ENCODE measurements around the gene ODAD4. TPM values are rescaled to one million over a fixed set of nuclear protein-coding genes. Genes with fewer than 3 reads are reported as not detected.

Gene ODAD4
- total RNA-seq, 1 donor from 2014 or later: 1.0 TPM

DNA sequence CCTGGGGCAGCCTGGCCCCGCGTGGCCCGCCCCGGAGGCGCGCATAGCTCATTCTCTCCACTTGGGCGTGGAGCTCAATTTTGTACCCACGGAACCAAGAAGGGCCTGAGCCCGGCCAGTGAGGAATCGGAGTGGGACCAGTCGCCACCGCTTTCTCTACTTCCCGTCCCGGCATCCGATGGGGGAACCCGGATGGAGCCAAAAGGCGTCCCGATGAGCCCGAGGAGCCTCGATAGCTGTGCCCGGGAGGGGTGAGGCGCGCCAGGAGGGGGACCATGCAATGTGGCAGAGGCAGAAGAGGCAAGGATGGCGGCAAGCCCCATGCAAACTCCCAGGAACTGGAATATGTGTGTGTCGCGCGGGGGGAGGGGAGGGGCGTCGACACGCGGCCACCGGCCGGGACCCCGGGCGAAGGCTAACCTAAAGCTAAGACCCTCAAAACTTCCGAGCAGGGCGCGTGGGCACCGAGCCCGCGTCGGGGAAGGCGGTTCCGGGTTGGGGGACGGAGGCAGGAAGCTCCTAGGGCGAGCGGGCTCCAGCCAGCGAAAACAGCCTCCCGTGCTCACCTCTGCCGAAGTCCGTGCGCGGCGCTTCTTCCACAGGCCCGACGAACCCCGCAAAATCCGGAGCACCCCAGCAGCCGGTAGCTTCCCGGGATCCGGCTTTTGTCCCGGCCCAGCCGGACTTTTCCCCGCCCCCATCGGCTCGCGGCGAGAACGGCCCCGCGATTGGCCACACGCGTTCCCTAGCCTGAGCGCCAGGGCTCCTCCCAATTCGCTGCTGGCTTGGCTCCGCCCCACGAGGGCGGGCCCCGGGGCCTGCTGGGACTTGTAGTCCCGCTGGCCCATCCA is 11.9 kb upstream of the ODAD4 start, which contains the start of gene ACLY:
ACLY (minus strand) TSS at position 638 of the 851 bp plus-strand sequence. CDS start 5,078 bp downstream, outside the sequence.
- Histone ChIP-seq H3K9me3 (no peaks in the 10 kb centered on the region), H3K4me1 (peaks cover 19% of the 10 kb centered on the region), H3K27ac (peak within 1 kb of the TSS; percentile 88), H3K4me3 (peak within 1 kb of the TSS; percentile 99), H3K36me3 (peaks cover 2% of the 10 kb centered on the region), H3K27me3 (no peaks in the 10 kb centered on the region)
- ATAC-seq (peak; percentile 98), DNase-seq (peak; percentile 98)
- TF ChIP-seq, protein P1, sequence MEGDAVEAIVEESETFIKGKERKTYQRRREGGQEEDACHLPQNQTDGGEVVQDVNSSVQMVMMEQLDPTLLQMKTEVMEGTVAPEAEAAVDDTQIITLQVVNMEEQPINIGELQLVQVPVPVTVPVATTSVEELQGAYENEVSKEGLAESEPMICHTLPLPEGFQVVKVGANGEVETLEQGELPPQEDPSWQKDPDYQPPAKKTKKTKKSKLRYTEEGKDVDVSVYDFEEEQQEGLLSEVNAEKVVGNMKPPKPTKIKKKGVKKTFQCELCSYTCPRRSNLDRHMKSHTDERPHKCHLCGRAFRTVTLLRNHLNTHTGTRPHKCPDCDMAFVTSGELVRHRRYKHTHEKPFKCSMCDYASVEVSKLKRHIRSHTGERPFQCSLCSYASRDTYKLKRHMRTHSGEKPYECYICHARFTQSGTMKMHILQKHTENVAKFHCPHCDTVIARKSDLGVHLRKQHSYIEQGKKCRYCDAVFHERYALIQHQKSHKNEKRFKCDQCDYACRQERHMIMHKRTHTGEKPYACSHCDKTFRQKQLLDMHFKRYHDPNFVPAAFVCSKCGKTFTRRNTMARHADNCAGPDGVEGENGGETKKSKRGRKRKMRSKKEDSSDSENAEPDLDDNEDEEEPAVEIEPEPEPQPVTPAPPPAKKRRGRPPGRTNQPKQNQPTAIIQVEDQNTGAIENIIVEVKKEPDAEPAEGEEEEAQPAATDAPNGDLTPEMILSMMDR (IDR thresholded peaks at IDR 0.05): no peak
- intact Hi-C loops (cut with DNase I): no loop called here

GRCh38 chr17:41919165-41919817 is 11.1 kb upstream of the ODAD4 start:
- TF ChIP-seq, protein P1 (IDR thresholded peaks at IDR 0.05): no peak
- DNase-seq (no peak), ATAC-seq (peak; percentile 49)
- Histone ChIP-seq H3K4me3 (peak overlapping the region; percentile 99), H3K36me3 (no peaks in the 10 kb centered on the region), H3K9me3 (no peaks in the 10 kb centered on the region), H3K4me1 (peaks cover 19% of the 10 kb centered on the region), H3K27me3 (no peaks in the 10 kb centered on the region), H3K27ac (peak overlapping the region; percentile 65)
- intact Hi-C loops (cut with DNase I): no loop called here

GRCh38 chr17:41919840-41920579 is 10.4 kb upstream of the ODAD4 start:
- Histone ChIP-seq H3K9me3 (no peaks in the 10 kb centered on the region), H3K27me3 (no peaks in the 10 kb centered on the region), H3K4me3 (peak overlapping the region; percentile 99), H3K4me1 (peaks cover 19% of the 10 kb centered on the region), H3K36me3 (no peaks in the 10 kb centered on the region), H3K27ac (no peak overlapping the region)
- TF ChIP-seq, protein P1 (IDR thresholded peaks at IDR 0.05): no peak
- intact Hi-C loops (cut with DNase I): no loop called here
- DNase-seq: peak; percentile 68
- ATAC-seq: no peak

DNA sequence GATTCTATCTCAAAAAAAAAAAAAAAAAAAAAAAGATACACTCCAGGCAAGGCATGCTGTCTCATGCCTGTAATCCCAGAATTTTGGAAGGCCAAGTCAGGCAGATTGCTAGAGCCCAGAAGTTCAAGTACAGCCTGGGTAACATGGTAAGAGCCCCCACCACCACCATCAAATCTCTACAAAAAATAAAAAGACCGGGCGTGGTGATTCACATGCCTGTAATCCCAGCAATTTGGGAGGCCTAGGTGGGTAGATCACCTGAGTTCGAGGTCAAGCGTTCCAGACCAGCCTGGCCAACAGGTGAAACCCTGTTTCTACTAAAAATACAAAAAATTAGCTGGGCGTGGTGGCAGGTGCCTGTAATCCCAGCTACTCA is 9.8 kb upstream of the ODAD4 start:
- ATAC-seq (no peak), DNase-seq (no peak)
- Histone ChIP-seq H3K27ac (no peak overlapping the region), H3K27me3 (no peaks in the 10 kb centered on the region), H3K36me3 (no peaks in the 10 kb centered on the region), H3K9me3 (no peaks in the 10 kb centered on the region), H3K4me1 (peaks cover 19% of the 10 kb centered on the region), H3K4me3 (no peak overlapping the region)
- intact Hi-C loops (cut with DNase I): no loop called here
- TF ChIP-seq, protein P1 (IDR thresholded peaks at IDR 0.05): no peak

- intact Hi-C loops (cut with DNase I): no loop called here
- no peaks in the 10 kb centered on the region for H3K27me3 ChIP-seq
- TF ChIP-seq, protein P1 (IDR thresholded peaks at IDR 0.05): no peak
- no peaks in the 10 kb centered on the region for H3K36me3 ChIP-seq
- DNase-seq (no peak), ATAC-seq (no peak)
- no peak overlapping the region for H3K4me3 ChIP-seq
- no peaks in the 10 kb centered on the region for H3K9me3 ChIP-seq
- H3K27ac ChIP-seq: no peak overlapping the region
- peaks cover 9% of the 10 kb centered on the region for H3K4me1 ChIP-seq
Observed at GRCh38 chr17:41925991-41926590, 4.3 kb upstream of the ODAD4 start.
